H9 (cell line): ENCODE measurements around the gene CDH13. TPM values are rescaled to one million over a fixed set of nuclear protein-coding genes. Genes with fewer than 3 reads are reported as not detected.

Experiments used
- DNase-seq: peaks from one replicate; pipeline ENCODE4 v3.0.0-alpha.2; 2017
- H2AFZ ChIP-seq: one replicate; pipeline ENCODE4 v1.6.1; 2013; ENCODE audit warnings: mild to moderate bottlenecking, low read length, control low read depth, moderate library complexity
- H2AK5ac ChIP-seq: 2 replicates; pipeline ENCODE4 v1.6.1; 2013; ENCODE audit warnings: low read length, control low read depth, mixed read lengths; ENCODE audit not compliant: insufficient read length
- H2BK120ac ChIP-seq: one replicate; pipeline ENCODE4 v1.6.1; 2013; ENCODE audit warnings: low read depth, mild to moderate bottlenecking, low read length, control low read depth, inconsistent platforms; ENCODE audit not compliant: poor library complexity, severe bottlenecking
- H2BK12ac ChIP-seq: 2 replicates; pipeline ENCODE4 v1.6.1; 2013; ENCODE audit warnings: low read length, control low read depth, mixed read lengths, low read depth; ENCODE audit not compliant: insufficient read length
- H2BK15ac ChIP-seq: 2 replicates; pipeline ENCODE4 v1.6.1; 2013; ENCODE audit warnings: low read depth, low read length, control low read depth
- H2BK20ac ChIP-seq: one replicate; pipeline ENCODE4 v1.6.1; 2013; ENCODE audit warnings: low read depth, mild to moderate bottlenecking, low read length, control low read depth, inconsistent platforms; ENCODE audit not compliant: poor library complexity, severe bottlenecking
- H2BK5ac ChIP-seq: 2 replicates; pipeline ENCODE4 v1.6.1; 2013; ENCODE audit warnings: low read length, control low read depth, mixed read lengths; ENCODE audit not compliant: insufficient read length
- H3K14ac ChIP-seq: 2 replicates; pipeline ENCODE4 v1.6.1; 2013; ENCODE audit warnings: low read length, control low read depth; ENCODE audit not compliant: insufficient read depth
- H3K18ac ChIP-seq: 2 replicates; pipeline ENCODE4 v1.6.1; 2013; ENCODE audit warnings: low read depth, mild to moderate bottlenecking, mixed read lengths, low read length, control low read depth; ENCODE audit not compliant: insufficient read length
- H3K23ac ChIP-seq: 2 replicates; pipeline ENCODE4 v1.6.1; 2013; ENCODE audit warnings: low read length, control low read depth, mixed read lengths, low read depth; ENCODE audit not compliant: insufficient read length
- H3K23me2 ChIP-seq: 2 replicates; pipeline ENCODE4 v1.6.1; 2013; ENCODE audit warnings: low read depth, mild to moderate bottlenecking, mixed read lengths, low read length, control low read depth; ENCODE audit not compliant: insufficient read length, poor library complexity, severe bottlenecking
- H3K27ac ChIP-seq: 2 replicates; pipeline ENCODE4 v1.5.1; 2013; ENCODE audit warnings: low read length, control low read depth, mixed read lengths, low read depth; ENCODE audit not compliant: insufficient read length
- H3K27me3 ChIP-seq: 2 replicates; pipeline ENCODE4 v1.6.1; 2013; ENCODE audit warnings: low read length, control low read depth, inconsistent platforms; ENCODE audit not compliant: insufficient read depth
- H3K4ac ChIP-seq: 2 replicates; pipeline ENCODE4 v1.6.1; 2013; ENCODE audit warnings: low read depth, mild to moderate bottlenecking, control low read depth, inconsistent platforms, low read length, moderate library complexity
- H3K4me1 ChIP-seq: 2 replicates; pipeline ENCODE4 v1.6.1; 2013; ENCODE audit warnings: low read length, control low read depth, inconsistent platforms; ENCODE audit not compliant: insufficient read depth
- H3K4me2 ChIP-seq: 2 replicates; pipeline ENCODE4 v1.6.1; 2013; ENCODE audit warnings: low read length, control low read depth, mixed read lengths; ENCODE audit not compliant: insufficient read length, insufficient read depth
- H3K56ac ChIP-seq: 2 replicates; pipeline ENCODE4 v1.6.1; 2013; ENCODE audit warnings: low read depth, mild to moderate bottlenecking, mixed read lengths, low read length, control low read depth; ENCODE audit not compliant: insufficient read length
- H3K79me1 ChIP-seq: 2 replicates; pipeline ENCODE4 v1.6.1; 2013; ENCODE audit warnings: low read depth, mild to moderate bottlenecking, moderate library complexity, low read length, control low read depth, inconsistent platforms; ENCODE audit not compliant: insufficient read depth, poor library complexity, severe bottlenecking
- H3K79me2 ChIP-seq: 2 replicates; pipeline ENCODE4 v1.6.1; 2013; ENCODE audit warnings: low read length, control low read depth, inconsistent platforms; ENCODE audit not compliant: insufficient read depth
- H3K9ac ChIP-seq: 2 replicates; pipeline ENCODE4 v1.6.1; 2013; ENCODE audit warnings: low read length, control low read depth, mixed read lengths; ENCODE audit not compliant: insufficient read length; ENCODE audit errors: extremely low read depth
- H3K9me3 ChIP-seq: one replicate; pipeline ENCODE4 v1.6.1; 2013; ENCODE audit warnings: low read depth, low read length, inconsistent platforms; ENCODE audit not compliant: control insufficient read depth
- H3T11ph ChIP-seq: one replicate; pipeline ENCODE4 v1.6.1; 2013; ENCODE audit warnings: mild to moderate bottlenecking, low read length, control low read depth, inconsistent platforms
- H4K20me1 ChIP-seq: one replicate; pipeline ENCODE4 v1.6.1; 2013; ENCODE audit not compliant: control insufficient read depth, insufficient read length, insufficient read depth
- H4K5ac ChIP-seq: 2 replicates; pipeline ENCODE4 v1.6.1; 2013; ENCODE audit warnings: low read depth, mild to moderate bottlenecking, mixed read lengths, low read length, control low read depth; ENCODE audit not compliant: insufficient read length
- H4K8ac ChIP-seq: replicated peaks from 2 replicates; pipeline ENCODE4 v1.6.1; 2013; ENCODE audit warnings: low read length, control low read depth, mixed read lengths, low read depth; ENCODE audit not compliant: insufficient read length
- H4K91ac ChIP-seq: 2 replicates; pipeline ENCODE4 v1.6.1; 2013; ENCODE audit warnings: low read depth, mild to moderate bottlenecking, moderate library complexity, mixed read lengths, low read length, control low read depth; ENCODE audit not compliant: insufficient read length
- H3K27ac Mint-ChIP-seq, 3 experiments: 2 replicates in 2 of 3; 3 replicates in 1 of 3; pipeline ENCODE4 v1.8.0; 2020 to 2021; ENCODE audit warnings: mixed read lengths in 3 of 3, mild to moderate bottlenecking in 1 of 3, moderate library complexity in 1 of 3
- H3K27me3 Mint-ChIP-seq: 2 replicates; pipeline ENCODE4 v1.8.0; 2021; ENCODE audit warnings: low read depth, mild to moderate bottlenecking, moderate library complexity, mixed read lengths
- H3K36me3 Mint-ChIP-seq, 3 experiments: 2 replicates in 2 of 3; 3 replicates in 1 of 3; pipeline ENCODE4 v1.8.0; 2020 to 2021; ENCODE audit warnings: low read depth in 3 of 3, mixed read lengths in 3 of 3; ENCODE audit not compliant: insufficient read depth in 1 of 3
- H3K4me1 Mint-ChIP-seq, 2 experiments: 2 replicates each; pipeline ENCODE4 v1.8.0; 2020; ENCODE audit warnings: mixed read lengths in 2 of 2
- H3K4me3 Mint-ChIP-seq, 2 experiments: 2 replicates in 1 of 2; 3 replicates in 1 of 2; pipeline ENCODE4 v1.8.0; 2020 to 2021; ENCODE audit warnings: mild to moderate bottlenecking in 2 of 2, mixed read lengths in 2 of 2, moderate library complexity in 1 of 2
- H3K9me3 Mint-ChIP-seq, 2 experiments: 2 replicates in 1 of 2; 3 replicates in 1 of 2; pipeline ENCODE4 v1.8.0; 2020; ENCODE audit warnings: mild to moderate bottlenecking in 2 of 2, mixed read lengths in 2 of 2, moderate library complexity in 1 of 2
- WGBS: extraction: QIAGEN DNeasy Blood & Tissue Kit; methylation state at CpG from one replicate; pipeline ENCODE4 v1.1.7; 2013; ENCODE audit warnings: missing lambda C conversion rate, low lambda C conversion rate, mixed read lengths; ENCODE audit not compliant: insufficient read length; ENCODE audit errors: extremely low coverage; 5-methylcytosine and 5-hydroxymethylcytosine counted together
- total RNA-seq: library from RNA; stranded (reverse); gene quantifications from 2 replicates; pipeline ENCODE4 v1.2.1, GENCODE V29; 2021
- TF ChIP-seq, protein P1 (sequence below): fragments of 200-600 bp; sonication (generic); conservative IDR thresholded peaks from 3 replicates; pipeline ENCODE4 v1.8.0; 2021; ENCODE audit warnings: antibody characterized with exemption, mild to moderate bottlenecking

Gene CDH13
- total RNA-seq, 1 experiment from 2014 or later = 1.5 TPM

GRCh38 chr16:83626676-83627075 is 999.9 kb downstream of the CDH13 start:
- no peaks in the 10 kb centered on the region for H3K36me3 Mint-ChIP-seq
- Histone ChIP-seq H3K18ac (no peak overlapping the region), H4K8ac (no peak overlapping the region), H3K23ac (no peak overlapping the region), H2AK5ac (no peak overlapping the region), H3K14ac (no peak overlapping the region; the same call in 1 of the 2 replicates), H4K91ac (no peak overlapping the region), H2BK120ac (no peak overlapping the region), H2BK12ac (no peak overlapping the region), H3K9ac (no peak overlapping the region), H3K27ac (no peak overlapping the region), H2AFZ (no peak overlapping the region), H2BK5ac (no peak overlapping the region), H3K79me2 (no peaks in the 10 kb centered on the region), H3K27me3 (no peaks in the 10 kb centered on the region), H3K79me1 (no peaks in the 10 kb centered on the region), H4K5ac (no peak overlapping the region), H2BK15ac (no peak overlapping the region), H3K9me3 (no peaks in the 10 kb centered on the region), H3K23me2 (no peaks in the 10 kb centered on the region), H3K4me1 (peaks cover 8% of the 10 kb centered on the region; the same call in 1 of the 2 replicates), H4K20me1 (no peaks in the 10 kb centered on the region), H3K4ac (no peak overlapping the region), H2BK20ac (no peak overlapping the region), H3T11ph (no peak overlapping the region), H3K4me2 (no peak overlapping the region), H3K56ac (no peak overlapping the region)
- no peaks in the 10 kb centered on the region for H3K9me3 Mint-ChIP-seq
- no peak overlapping the region for H3K4me3 Mint-ChIP-seq
- no CpG with 5 or more reads among the region's 13 CpGs for WGBS
- peaks cover 27 to 31% of the 10 kb centered on the region in 2 experiments for H3K4me1 Mint-ChIP-seq
- peaks cover 2% of the 10 kb centered on the region for H3K27me3 Mint-ChIP-seq
- DNase-seq = peak; percentile 6
- H3K27ac Mint-ChIP-seq = no peak overlapping the region
- TF ChIP-seq, protein P1, sequence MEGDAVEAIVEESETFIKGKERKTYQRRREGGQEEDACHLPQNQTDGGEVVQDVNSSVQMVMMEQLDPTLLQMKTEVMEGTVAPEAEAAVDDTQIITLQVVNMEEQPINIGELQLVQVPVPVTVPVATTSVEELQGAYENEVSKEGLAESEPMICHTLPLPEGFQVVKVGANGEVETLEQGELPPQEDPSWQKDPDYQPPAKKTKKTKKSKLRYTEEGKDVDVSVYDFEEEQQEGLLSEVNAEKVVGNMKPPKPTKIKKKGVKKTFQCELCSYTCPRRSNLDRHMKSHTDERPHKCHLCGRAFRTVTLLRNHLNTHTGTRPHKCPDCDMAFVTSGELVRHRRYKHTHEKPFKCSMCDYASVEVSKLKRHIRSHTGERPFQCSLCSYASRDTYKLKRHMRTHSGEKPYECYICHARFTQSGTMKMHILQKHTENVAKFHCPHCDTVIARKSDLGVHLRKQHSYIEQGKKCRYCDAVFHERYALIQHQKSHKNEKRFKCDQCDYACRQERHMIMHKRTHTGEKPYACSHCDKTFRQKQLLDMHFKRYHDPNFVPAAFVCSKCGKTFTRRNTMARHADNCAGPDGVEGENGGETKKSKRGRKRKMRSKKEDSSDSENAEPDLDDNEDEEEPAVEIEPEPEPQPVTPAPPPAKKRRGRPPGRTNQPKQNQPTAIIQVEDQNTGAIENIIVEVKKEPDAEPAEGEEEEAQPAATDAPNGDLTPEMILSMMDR = no peak
